T-helper 22 cell (primary cell): ENCODE results near the gene HS6ST1.
"Not testable (repeated sequence)": the region's sequence is repeated elsewhere in the genome, so short reads cannot be mapped to it uniquely, and the experiment has no call there.

ENCODE experiments used
- DNase-seq: peaks from one replicate; pipeline ENCODE4 v3.0.0-alpha.2; 2020; ENCODE audit warnings: low read depth

The HS6ST1 gene

DNA sequence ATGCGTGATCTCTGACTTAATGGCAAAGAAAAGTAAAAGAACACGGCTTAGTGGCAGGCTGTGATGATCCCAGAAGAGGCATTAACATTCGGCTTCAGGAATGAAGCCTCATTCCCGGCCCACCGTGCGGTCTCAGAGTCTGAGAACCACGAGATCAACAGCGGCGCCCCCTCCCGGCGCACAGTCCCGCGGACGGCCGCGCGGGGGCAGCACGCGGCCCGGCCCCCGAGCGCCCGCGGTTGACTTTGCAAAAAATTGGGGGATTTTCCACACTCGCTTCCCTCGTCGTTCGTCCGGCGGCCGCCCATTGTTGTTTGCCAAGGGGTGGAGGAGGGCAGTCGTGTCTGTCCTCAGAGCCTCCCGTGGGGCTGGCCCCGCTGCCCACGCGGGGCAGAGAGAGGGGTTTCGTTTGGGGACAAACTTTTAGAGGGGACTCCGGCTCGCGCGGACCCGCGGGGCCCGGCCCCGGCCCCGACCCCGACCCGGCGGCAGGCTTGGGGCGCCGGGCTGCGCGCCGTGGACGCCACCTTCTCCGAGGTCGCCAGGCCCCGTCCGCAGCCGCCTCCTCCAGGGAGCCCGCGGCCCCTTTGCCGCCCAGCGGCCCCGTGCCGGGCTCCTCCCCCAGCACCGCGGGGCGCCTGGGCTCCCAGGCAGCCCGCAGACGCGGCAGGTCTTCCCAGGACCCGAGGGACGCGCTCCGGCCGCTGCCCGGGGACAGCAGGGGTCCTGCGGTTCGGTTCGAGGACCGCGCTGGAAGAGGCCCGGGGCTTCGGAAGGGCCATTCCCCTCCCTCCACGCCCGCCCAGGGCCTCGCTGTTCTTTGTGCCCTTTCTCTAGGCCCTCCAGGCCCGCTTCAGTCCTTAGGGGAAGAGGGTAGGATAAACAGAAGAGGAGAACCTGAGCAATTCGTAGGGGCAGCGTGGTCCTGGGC is 3.4 kb upstream of the HS6ST1 start:
- DNase-seq, result peak; percentile 58

DNA sequence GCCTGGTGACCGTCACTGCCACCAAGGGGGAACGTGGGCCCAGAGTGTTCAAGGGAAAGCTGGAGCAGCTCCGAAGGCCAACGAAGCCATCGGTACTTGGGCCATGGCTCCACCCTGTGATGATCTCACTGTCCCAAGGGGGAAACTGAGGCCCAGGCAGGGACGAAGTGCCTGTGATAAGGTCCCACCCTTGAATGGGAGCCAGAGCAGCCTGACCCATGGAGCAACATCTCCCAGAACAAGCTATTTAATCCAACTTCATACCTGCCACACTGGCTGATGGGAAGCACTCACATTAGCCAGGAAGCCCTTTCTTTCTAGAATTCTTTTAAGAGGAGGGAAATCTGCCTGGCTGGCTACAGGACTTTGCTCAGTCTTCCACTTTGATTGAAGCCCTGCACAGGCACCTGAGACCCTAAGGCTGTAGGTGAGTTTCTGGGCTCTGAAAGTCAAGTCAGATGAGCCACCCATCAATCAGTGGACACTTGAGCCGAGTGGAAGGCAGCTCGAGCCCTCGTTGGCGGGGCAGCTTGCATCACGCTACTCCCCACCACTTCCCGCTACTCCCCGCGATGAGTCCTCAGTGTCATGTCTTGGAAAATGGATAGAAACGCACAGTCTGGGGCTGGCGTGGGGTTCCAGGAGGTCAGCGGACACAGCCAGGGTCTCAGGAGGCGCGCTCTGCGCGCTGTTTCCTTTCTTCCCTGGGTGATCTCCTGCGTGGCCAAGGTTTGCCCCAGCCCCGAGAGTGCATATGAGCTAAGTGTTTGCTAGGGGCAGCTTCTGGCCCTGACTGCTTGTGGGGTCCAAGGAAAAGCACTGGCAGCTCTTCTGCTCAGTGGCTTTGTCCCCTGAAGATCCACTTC is 2.5 kb upstream of the HS6ST1 start:
- DNase-seq, result no peak

DNA sequence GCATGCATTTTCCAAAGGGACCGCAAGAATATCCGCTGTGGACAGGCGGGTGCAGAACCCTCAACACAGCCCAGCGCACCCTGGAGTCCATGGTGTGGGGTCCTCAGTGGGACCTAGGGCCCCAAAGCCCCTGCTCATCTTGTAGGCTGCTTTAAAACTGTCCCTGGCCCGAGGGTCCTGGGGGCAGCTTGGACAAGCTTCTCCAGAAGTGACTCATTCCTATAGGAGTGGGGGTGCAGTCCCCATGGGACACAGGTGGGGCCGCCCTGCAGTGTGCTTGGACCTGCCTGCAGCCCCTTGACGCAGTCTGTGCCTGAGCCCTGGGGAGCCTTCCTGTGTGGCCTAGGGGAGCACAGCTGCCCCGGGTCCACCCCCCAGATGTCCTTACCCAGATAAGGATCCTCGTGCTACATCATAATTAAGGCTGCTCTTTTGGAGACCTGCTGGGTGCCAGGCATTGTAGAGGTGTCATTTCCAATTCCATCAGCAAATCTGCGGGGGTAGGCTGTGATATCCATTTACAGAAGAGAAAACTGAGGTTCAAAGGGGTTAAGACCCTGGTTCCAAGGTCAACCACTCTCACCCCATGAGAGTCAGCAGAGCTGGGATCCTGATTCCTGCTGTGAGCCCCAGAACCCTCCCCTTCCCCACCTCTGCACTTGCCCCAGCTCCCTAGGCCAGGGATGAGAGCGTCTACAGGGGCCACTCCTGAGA is 1.7 kb upstream of the HS6ST1 start:
- DNase-seq, result no peak

DNA sequence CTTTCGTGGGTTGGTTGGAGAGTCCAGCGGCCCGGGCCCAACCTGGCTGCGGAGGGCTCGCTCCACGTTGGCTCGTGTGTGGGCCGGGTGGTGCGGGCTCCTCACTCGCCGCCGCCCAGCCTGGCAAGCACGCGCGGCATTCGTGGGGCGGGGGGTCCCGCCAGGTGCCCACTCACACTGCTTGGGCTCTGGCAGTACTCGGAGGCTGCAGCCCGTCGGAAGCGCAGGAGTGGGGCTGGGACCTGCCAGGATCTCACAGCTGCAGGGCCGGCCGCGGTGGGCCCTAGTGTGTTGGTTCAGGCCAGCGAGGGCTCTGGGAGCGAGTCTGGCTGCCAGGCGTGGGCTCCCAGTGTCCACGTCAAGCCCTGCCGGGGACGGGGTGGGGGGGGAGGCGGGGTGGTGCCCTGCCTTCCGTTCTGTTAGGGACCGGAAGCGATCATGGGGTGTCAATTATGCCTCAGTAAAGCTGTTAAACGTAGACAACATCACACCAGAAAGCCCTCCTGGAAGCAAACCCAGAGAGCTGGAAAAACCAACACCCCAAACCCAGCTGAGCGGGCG is 1.0 kb upstream of the HS6ST1 start:
- DNase-seq, result no peak

DNA sequence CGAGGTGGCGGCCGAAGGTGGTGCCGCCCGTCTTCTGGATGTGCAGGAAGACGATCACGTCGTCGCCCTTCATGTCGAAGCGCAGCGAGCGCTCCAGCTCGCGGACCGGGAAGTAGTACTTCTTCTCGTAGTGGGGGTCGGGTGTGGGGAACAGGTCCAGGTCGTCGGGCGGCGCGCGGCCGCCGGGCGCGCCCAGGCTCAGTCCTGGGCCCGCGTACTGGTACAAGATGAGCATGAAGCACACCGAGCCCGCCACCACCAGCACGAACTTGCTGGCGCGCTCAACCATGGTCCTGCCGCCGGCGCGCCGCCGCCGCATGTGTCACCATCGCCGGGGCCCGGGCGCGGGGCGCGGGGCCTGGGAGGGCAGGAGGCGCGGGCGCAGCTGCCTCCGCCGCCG is 423 bp downstream of the HS6ST1 start:
- not testable (repeated sequence) for DNase-seq

DNA sequence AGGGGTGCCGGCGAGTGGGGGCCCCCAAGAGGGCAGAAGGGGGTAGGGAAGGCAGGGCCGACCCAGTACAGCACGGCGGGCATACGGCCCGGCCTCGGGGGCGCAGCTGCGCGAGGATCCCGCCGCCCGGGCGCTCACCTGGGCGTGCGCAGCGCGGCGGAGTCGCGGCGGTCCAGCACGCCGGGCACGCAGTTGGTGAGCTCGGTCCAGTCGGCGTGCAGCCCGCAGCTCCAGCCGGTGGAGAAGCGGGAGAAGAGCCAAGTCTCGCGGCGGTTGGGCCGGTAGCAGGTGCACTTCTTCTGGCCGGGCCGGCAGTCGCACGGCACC is 806 bp downstream of the HS6ST1 start:
- DNase-seq, result not testable (repeated sequence)

DNA sequence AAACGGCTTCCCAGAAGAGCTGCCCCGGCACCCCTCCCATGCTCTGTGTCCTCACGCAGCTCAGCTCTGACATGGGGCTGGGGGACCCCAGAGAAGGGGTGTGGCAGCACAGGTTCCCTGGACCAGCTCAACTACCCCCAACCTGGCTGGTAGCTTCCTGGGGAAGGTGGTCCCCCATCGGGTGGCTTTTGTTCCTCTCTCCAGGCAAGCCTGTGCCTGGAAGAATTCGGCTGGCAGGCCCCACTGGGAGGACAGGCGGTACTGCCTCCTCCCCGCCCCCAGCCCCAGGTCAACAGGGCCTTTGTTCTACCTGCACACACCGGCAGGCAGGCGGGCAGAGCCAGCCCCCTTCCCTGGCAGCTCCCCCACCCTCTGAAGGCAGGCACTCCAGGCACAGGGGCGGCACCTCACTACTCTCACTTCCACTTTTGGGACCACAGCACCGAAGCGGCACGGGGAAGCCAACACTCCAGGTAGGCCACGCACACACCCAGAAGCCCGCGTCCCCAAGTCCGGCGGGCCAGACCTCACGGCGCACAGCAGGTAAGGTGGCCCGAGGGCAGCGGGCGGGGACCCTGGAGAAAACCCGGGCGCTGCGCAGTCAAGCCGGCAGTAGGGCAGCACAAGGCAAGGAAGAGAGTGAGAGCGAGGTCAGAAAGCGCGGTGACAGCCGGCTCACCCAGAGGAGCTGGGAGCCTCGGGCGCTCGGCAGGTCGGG is 1.3 kb downstream of the HS6ST1 start:
- DNase-seq, result no peak

DNA sequence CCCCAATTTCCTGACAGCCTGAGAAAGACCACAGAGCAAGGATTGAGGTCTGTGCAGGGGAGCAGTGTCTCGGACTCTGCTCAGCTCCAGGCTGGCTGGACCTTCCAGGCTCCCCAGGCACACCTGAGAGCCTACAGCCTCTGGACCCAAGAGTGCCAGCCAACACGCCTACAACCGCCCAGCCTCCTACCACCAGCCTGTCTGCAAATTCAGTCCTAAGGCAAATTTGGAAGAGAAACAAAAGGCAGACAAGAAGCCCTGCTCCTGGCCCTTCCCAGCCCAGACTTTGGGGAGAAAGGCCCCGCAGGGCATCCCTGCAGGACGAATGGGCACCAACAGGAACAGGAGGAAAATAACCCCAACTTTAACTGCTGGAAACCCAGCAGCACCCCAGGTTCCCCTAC is 1.9 kb downstream of the HS6ST1 start:
- no peak for DNase-seq

DNA sequence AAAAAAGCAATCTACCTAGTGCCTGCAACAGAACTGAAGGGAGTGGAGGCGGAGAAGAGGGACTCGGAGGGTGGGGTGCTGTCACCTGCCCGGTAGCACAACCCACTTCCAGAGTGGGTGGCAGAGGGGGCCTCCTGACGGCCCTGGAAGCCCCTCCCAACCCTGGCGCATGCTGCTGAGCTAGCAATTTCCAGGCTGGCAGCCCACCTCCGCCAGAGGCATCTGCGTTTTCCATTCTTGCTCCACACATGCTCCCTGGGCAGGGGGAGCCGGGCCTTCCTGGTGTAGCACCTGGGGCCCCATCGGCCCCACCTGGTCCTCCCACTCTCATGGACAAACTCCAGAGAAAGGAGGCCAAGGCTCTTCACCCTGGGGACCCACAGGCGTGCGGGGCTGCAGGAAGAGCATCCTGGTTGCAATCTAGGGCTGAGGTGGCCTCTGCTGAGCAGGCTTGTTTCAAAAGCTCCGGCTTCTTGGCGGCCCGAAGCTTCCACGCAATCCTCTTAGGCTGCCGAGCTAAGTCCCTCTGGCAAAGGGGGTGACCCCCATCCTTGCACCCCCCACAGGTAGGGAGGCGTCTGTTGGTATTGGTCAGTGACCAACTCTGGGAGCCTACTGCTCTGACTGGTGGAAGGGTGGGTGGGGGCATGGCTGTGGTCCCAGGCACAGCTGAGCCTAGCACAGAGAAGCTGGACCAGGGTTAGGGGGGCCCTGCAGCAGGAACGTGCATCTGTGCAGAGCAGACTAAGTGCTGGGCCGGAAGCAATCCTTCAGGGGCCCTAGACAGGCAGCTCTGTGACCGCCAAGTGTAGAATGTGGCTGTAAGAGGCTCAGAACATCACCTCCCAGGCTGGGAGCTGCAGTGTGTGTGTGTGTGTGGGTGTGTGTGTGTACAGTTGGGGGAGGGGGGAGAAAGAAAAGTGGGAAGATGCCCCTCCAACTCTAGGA is 2.6 kb downstream of the HS6ST1 start:
- DNase-seq, result no peak

DNA sequence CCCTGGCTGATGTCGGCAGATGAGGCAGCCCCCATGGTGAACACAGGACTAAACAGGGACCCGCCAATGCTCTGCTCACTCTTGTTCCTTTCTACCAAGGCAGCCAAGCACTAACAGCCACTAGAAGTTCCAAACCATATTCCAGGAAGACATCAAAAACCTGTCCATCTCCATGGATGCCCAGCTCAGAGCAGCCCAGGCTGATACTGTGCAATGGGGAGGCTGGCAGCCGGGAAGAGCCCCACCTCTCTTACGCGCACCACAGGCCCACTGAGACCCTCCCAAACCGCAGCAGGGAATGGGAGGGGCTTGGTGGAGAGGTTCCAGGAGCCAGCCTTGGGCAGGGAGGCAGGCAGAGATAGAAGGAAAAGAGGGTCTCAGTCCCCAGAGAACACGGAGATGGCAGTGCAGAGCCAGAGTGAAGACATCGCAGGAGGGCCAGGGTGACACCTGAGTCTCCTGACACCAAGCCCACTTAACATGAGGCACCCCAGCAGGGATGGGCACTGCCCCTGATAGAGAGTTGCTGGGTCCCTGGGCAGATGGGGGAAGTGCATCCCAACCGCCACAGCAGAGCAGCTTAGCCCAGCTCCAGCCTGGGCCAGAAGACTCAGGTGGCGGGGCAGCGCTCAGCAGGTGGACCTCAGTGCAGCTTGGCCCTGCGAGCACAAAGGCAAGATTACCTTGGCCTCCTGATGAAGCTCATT is 3.4 kb downstream of the HS6ST1 start:
- DNase-seq, result no peak

DNA sequence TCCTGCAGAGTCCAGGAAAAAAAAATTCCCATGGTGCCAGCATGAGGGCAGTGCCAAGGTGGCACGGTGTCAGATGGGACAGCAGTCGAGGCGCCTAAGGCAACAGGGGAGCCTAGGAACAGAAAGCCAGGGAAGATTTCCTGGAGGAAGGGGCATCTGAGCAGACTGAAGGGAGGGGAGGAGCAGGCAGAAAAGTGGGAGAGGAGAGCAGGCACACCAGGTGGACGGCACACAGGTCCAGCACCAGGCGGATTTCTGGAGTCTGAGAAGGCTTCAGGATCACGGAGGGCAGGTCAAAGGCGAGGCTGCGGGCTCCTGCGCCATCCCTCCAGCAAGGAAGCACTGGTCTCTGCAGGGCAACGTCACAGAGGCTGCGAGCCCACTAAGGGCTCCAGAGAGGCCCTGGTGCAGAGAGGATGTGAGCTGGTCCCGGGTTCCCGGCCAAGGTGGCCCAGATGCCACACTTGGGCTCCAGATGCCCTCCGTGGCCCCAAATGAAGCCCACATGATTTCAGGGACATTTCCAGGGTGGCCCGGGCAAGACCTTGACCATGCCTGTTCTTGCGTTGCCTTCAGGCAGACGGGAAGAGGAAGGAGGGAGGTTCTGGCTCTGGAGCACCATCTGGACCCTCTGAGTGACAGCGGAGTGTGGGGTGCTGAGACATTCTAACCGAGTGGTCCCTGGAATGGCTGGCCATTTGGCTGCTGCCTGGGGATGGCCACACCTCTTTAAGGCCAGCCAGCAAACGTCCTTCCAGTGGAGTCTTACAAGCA is 4.1 kb downstream of the HS6ST1 start:
- DNase-seq, result no peak

DNA sequence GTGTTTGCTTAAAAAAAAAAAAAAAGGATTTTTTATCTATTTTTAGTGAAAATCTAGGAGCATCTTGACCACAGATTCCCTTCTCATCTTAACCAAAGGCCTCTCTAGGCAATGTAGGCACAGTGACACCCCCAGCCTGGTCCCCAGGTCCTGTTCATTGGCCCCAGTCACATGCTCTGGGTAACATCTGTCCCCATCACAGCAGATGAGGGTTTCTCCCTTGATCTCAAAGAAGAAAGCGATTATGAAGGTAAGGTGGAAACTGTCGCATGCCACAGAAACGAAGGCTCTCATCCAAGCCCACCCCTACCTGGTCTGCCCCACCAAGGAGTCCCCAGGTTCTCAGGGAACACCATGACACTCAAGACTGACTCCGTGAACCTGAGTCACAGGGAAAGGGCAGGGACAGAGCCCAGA is 4.7 kb downstream of the HS6ST1 start:
- no peak for DNase-seq

DNA sequence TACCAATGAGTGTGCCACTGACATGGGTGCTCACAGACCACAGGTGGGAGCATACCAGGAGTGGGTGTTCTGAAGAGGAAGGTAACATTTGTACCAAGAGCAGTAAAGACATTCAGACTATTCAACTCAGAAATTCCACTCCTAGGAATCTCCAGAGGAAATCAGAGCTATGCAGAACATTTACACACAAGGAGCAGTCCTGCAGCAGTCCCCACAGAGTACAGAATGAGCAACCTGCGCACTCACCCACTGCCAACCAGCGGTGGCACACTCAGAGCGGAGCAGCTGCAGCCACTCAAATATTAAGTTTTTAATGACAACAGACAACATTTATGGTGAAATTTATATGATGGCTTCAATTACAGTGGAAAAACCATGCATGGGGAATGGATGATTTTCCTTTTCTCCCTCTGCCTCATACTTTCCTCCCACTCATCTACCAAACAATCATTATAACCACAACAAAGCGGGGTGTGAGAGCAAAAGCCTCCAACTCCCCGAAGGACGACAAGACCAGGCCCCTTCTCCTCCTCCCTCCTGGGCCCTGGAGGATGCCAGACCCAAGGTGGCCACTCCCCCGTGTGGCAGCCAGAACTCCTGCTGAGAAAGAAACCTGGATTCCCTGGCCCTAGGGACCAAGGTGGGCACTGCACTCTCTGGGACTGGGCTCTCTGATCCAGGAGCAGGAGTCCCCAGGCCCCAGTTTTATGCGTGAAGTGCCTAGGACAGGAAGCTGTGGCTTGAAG is 5.4 kb downstream of the HS6ST1 start:
- no peak for DNase-seq

DNA sequence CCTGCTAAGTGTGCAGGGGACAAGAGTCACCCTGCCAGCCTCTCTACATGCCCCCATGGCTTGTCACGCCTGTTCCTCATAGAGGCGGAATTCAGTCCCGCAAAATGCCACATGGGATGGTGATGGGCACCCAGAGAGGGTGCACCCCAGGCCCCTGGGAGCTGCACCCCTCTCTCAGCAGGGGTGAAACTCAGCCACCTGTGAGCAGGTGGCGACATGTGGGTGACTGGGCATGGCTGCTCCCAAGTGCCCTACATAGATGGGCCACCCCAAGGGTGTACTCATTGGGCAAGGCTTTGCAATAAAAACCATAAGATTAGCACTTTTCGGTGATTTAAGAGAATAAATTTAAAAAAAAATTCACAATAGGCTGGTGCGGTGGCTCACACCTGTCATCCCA is 6.3 kb downstream of the HS6ST1 start:
- no peak for DNase-seq

DNA sequence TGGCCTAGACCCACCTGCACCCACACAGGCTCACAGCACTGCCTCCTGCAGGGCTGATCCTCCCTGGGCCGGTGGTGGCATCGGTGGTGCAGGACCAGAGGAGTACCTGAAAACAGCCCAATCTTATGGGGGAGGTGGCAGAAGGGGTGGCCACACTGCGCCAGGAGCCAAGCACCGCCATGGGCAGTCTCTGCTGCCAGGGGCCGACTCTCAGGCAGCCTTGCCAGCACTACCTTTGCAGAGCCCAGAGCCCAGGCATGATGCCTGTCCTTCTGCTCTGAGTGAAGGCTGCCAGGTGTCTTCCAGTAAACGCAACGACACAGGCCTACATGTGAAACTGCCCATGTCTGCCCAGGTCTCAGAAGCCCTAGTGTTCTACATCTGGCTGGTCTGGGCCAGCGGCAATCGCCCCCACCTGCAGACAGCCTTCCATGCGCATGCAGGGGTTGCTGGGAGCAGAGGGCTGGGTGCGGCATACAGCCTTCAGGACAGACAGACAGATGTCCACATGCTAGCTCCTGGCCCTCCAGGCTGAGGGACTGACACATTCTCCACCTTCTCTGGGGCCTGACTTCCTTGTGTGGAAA is 6.8 kb downstream of the HS6ST1 start:
- DNase-seq, result no peak

DNA sequence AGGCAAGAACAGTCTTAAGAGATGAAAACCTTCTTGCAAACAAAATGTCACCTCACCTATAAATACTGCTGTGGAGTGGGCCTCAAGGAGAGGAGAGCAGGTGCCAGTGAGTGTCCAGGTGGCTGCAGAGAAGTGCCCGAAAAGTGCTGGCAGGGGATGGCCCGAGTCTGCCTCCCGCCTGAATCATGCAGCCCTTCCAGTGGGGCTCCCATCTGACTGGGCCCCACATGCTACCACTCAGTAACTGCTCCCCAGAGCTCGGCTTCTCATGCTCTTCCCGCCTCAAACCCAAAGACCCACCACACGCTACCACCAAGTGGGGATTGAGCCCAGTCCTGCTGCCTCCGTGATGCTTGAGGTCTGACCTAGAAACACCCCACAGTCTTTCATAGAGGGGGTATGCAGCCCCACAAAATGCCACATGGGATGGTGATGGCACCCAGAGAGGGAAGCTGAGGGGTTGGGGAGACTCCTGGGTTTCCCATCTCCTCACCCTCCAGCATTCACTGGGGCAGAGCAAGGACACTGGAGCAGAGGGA is 7.4 kb downstream of the HS6ST1 start:
- no peak for DNase-seq

DNA sequence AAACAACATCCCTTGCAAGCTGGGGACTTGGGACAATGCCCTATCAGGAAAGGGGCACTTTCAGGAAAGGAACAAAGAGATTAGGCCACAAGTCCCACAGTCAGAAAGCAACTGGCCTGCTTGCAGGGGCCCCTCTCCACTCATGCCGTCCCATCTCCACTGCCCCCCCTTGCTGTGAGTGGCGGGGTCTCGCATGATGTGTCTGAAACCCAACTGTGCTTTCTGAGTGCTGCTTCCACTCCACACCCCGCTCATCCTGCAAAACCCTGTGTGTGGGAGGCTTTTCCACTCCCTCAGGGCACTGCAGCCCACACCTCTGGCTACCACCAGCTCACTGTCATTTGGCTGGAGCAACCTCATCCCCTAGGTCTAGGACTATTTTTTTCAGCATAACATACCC is 7.9 kb downstream of the HS6ST1 start:
- no peak for DNase-seq
